Prostate gland (tissue), 2 donors: ENCODE data around the gene CX3CL1. TPM values are rescaled to one million over a fixed set of nuclear protein-coding genes. Genes with fewer than 3 reads are reported as not detected.
"Not testable (repeated sequence)": the region's sequence is repeated elsewhere in the genome, so short reads cannot be mapped to it uniquely, and the experiment has no call there.

Source experiments
- DNase-seq: peaks from one replicate; pipeline ENCODE4 v3.0.0-alpha.2; 2019; ENCODE audit warnings: low spot score
- H3K27ac ChIP-seq, 2 donors: fragments of 200-600 bp; sonication (generic); 2 replicates each; pipeline ENCODE4 v1.5.1; 2017 to 2019
- H3K27me3 ChIP-seq: fragments of 200-600 bp; sonication (generic); replicated peaks from 2 replicates; pipeline ENCODE4 v1.5.1; 2019; ENCODE audit not compliant: insufficient read depth
- H3K36me3 ChIP-seq, 2 donors: fragments of 200-600 bp; sonication (generic); 1 replicate in 1 of 2; 2 replicates in 1 of 2; pipeline versions ENCODE4 v1.5.1 to v1.8.1; 2017 to 2019
- H3K4me1 ChIP-seq: fragments of 200-600 bp; sonication (generic); replicated peaks from 2 replicates; pipeline ENCODE4 v1.5.1; 2019
- H3K4me3 ChIP-seq, 2 donors: fragments of 200-600 bp; sonication (generic); 2 replicates each; pipeline ENCODE4 v1.5.1; 2017 to 2019
- H3K9me3 ChIP-seq: fragments of 200-600 bp; sonication (generic); 2 replicates; pipeline ENCODE4 v1.5.1; 2017
- POLR2A ChIP-seq: fragments of 450-650 bp; IDR thresholded peaks from one replicate; pipeline ENCODE4 v1.6.1; 2016; ENCODE audit warnings: antibody characterized with exemption, mild to moderate bottlenecking
- POLR2AphosphoS5 ChIP-seq: sonication (generic); formaldehyde crosslinking; IDR thresholded peaks from one replicate; pipeline ENCODE4 v1.6.1; 2017; ENCODE audit warnings: antibody characterized with exemption
- WGBS: methylation state at CpG from one replicate; pipeline ENCODE4 v1.1.5; 2018; 5-methylcytosine and 5-hydroxymethylcytosine counted together
- intact Hi-C: fragments of 100-400 bp; cut with DNase I; formaldehyde crosslinking; loops from one replicate; pipeline ENCODE4 v1.14.2; 2022
- total RNA-seq, 2 donors: library from RNA; depleted of rRNA; stranded (reverse); fragments of >200 nt; gene quantifications; one replicate each; pipeline ENCODE4 v1.1.0, GENCODE V29; 2016
- TF ChIP-seq, protein P1 (sequence below), 4 experiments: fragments of 200-600 bp in 2 of 4; fragments of 450-650 bp in 2 of 4; sonication (generic) in 2 of 4; IDR thresholded peaks; 1 replicate in 3 of 4; 2 replicates in 1 of 4; pipeline ENCODE4 v1.5.1; 2016 to 2019; ENCODE audit warnings: antibody characterized with exemption in 4 of 4, mild to moderate bottlenecking in 2 of 4, moderate library complexity in 2 of 4

Gene CX3CL1
- total RNA-seq, 2 donors from 2014 or later, result 30.2 to 52.6 TPM

DNA sequence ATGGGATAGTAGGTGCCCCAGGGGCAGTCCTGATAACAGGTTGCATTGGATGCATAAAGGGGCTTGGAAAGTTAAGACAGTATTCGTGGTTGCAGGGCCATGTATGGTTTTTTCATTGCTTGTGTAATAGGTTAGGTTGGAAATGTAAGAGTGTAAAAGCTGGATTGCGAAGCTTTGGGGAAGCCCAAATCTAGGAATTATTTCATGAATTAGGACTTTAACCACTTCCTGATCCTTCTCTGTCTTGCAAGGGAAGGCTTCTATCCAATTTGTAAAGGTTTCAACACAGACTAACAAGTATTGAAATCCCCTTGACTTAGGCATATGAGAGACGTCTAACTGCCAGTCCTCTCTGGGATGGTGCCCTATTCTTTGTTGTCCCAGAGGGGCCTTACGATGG is 24.5 kb downstream of the CX3CL1 start:
- Histone ChIP-seq H3K36me3 (no peaks in the 10 kb centered on the region), H3K4me1 (no peaks in the 10 kb centered on the region), H3K27ac (no peak overlapping the region), H3K9me3 (no peaks in the 10 kb centered on the region), H3K27me3 (no peaks in the 10 kb centered on the region), H3K4me3 (no peak overlapping the region)
- TF ChIP-seq POLR2AphosphoS5, result no peak
- TF ChIP-seq, protein P1, sequence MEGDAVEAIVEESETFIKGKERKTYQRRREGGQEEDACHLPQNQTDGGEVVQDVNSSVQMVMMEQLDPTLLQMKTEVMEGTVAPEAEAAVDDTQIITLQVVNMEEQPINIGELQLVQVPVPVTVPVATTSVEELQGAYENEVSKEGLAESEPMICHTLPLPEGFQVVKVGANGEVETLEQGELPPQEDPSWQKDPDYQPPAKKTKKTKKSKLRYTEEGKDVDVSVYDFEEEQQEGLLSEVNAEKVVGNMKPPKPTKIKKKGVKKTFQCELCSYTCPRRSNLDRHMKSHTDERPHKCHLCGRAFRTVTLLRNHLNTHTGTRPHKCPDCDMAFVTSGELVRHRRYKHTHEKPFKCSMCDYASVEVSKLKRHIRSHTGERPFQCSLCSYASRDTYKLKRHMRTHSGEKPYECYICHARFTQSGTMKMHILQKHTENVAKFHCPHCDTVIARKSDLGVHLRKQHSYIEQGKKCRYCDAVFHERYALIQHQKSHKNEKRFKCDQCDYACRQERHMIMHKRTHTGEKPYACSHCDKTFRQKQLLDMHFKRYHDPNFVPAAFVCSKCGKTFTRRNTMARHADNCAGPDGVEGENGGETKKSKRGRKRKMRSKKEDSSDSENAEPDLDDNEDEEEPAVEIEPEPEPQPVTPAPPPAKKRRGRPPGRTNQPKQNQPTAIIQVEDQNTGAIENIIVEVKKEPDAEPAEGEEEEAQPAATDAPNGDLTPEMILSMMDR (IDR thresholded peaks at IDR 0.05), result no peak
- TF ChIP-seq POLR2A, result no peak
- intact Hi-C loops, result no loop called here
- DNase-seq, result no peak
- WGBS, result 86% methylated on average over 4 of the region's 4 CpGs

DNA sequence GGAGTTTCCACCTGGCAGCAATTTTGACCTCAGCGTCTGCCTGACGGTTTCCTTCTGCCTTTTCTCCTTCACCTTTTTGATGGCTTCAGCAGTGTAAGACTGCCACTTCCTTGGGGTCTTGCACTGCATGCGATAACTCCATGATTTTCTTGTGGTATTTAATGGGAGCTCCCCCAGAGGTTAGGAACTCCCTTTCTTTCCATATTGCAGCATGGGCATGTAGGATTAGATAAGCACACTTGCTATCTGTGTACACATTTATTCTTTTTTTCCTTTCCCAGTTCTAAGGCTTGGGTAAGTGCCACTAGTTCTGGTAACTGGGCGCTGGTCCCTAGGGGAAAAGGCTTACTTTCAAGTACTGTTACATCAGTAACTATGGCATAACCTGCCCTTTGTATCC is 25.2 kb downstream of the CX3CL1 start:
- 90% methylated on average over 4 of the region's 4 CpGs for WGBS
- H3K9me3 ChIP-seq, DNase-seq, H3K4me1 ChIP-seq, H3K27ac ChIP-seq, H3K4me3 ChIP-seq, H3K27me3 ChIP-seq, intact Hi-C loops, H3K36me3 ChIP-seq: not testable (repeated sequence)

DNA sequence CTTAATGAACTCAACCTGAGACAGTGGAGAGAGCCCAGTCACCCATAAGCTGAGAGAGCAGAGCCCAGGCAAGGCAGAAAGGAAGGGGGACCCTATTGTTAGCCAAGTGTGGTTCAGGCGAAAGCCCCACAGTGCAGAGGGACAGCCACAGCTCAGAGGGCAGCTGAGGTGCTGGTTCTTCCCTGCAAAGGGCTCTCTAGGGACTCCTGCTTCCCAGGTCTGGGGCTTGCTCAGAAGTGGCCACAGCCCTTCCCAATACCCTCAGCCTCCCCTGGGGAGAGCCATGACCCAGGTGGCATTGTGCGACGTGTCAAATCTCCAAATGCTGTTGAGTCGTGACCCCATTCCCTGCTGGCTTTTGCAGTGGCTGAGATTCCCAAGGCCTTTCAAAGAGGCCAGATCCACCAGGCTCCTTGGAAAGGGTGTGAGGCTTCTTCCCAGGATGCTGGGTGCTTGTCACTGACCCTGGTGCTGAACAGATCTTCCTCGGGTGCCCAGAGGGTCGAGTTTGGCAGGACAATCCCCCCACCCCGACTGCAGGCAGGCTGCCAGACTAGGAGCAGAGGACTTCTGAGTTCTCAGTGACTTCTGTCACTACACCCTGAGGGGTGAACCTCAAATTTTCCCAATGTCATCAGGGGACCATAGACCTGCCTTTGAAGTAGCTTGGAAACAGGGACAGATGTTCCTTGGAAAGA is 29.8 kb downstream of the CX3CL1 start:
- Histone ChIP-seq H3K9me3 (no peaks in the 10 kb centered on the region), H3K27me3 (no peaks in the 10 kb centered on the region), H3K27ac (no peak overlapping the region), H3K4me3 (no peak overlapping the region), H3K36me3 (no peaks in the 10 kb centered on the region), H3K4me1 (no peaks in the 10 kb centered on the region)
- intact Hi-C loops, result no loop called here
- no peak for DNase-seq
- TF ChIP-seq, protein P1 (IDR thresholded peaks at IDR 0.05), result no peak
- no peak for TF ChIP-seq POLR2A
- TF ChIP-seq POLR2AphosphoS5, result no peak
- 53% methylated on average over 7 of the region's 7 CpGs for WGBS

DNA sequence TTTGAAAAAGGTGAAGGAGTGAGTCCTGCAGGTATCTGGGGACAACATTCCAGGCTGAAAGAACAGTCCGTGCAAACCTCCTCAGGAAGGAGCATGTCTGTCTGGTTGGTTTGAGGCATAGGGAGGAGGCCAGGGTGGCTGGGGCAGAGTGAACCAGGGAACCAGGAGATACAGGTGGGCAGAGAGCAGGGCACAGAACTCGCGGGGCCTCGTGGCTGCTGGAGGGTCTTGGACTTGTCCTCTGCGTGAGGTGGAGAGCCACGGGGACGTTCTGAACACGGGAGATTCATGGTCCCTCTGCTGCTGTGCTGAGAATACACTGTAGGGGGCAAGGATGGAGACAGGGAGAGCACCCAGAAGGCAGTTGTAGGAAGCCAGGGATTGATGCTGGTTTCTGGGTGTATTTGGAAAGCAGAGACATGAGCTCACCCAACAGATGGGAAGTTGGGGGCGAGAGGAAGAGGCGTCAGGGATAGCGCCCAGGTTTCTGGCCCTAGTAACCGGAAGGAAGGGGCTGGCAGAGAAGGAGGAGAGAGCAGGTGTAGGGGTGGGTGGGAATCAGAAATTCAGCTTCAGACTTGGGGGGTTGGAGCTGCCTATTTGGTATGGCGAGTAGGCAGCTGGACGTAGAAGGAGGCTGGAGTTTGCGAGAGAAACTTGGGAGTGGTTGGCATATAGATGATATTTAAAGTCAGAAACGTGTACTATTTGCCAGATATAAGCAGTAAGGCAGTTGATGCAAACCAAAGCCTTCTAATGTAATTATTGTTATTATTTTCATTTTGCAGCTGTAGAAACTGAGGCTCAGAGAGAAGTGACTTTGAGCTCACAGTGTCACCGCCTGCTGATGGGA is 31.9 kb downstream of the CX3CL1 start, which contains the start of gene CCL17:
Gene CCL17 (plus strand): TSS at position 803 of the 853 bp plus-strand sequence. CDS start 9,166 bp downstream, outside the sequence.
- 69% methylated on average over 17 of the region's 17 CpGs for WGBS
- H3K4me3 ChIP-seq, result no peak within 1 kb of the TSS
- H3K27me3 ChIP-seq, result no peaks in the 10 kb centered on the region
- no peaks in the 10 kb centered on the region for H3K4me1 ChIP-seq
- H3K27ac ChIP-seq, result no peak within 1 kb of the TSS
- intact Hi-C loops, result no loop called here
- H3K36me3 ChIP-seq, result no peaks in the 10 kb centered on the region
- no peak for DNase-seq
- TF ChIP-seq POLR2AphosphoS5 (no peak), POLR2A (no peak)
- TF ChIP-seq, protein P1 (IDR thresholded peaks at IDR 0.05), result no peak
- no peaks in the 10 kb centered on the region for H3K9me3 ChIP-seq

DNA sequence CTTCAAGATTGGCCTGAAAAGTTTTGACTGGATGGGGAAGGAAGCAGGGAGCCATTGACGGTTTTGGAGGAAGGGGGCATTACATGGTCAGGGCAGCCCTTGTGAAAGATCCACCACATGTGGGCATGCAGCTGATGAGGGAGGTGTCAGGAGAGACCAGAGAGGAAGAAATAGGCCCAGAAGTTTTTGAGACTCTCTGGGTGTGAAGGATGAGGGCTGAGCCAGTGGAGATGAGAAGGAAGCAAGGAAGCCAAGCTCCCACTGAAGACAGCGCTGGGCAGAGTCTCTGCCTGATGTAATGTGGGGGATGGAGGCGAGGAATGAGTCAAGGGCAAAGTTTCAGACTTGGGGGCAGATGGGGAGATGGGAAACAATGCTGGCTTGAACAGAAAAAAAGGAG is 32.8 kb downstream of the CX3CL1 start:
- intact Hi-C loops, result no loop called here
- H3K4me1 ChIP-seq, result no peaks in the 10 kb centered on the region
- no peak for DNase-seq
- no peaks in the 10 kb centered on the region for H3K27me3 ChIP-seq
- no peak for TF ChIP-seq POLR2A
- TF ChIP-seq POLR2AphosphoS5, result no peak
- TF ChIP-seq, protein P1 (IDR thresholded peaks at IDR 0.05), result no peak
- H3K4me3 ChIP-seq, result no peak overlapping the region
- no peak overlapping the region for H3K27ac ChIP-seq
- H3K36me3 ChIP-seq, result no peaks in the 10 kb centered on the region
- 79% methylated on average over 3 of the region's 3 CpGs for WGBS
- no peaks in the 10 kb centered on the region for H3K9me3 ChIP-seq
